H1 (cell line): Measurements from ENCODE around the gene MSANTD3.

Experiments used
- CEBPB ChIP-seq: IDR thresholded peaks from 2 replicates; pipeline ENCODE4 v1.6.1; 2012; ENCODE audit warnings: low read depth, low read length
- EZH2 ChIP-seq: fragments of 200-600 bp; sonication (generic); IDR thresholded peaks from 2 replicates; pipeline ENCODE4 v1.7.1; 2012; ENCODE audit warnings: low read depth, mild to moderate bottlenecking, moderate library complexity, low read length, inconsistent platforms; ENCODE audit not compliant: severe bottlenecking
- TF ChIP-seq, protein P1 (sequence below), 3 experiments: IDR thresholded peaks; 1 replicate in 2 of 3; 2 replicates in 1 of 3; pipeline versions ENCODE4 v1.5.1 to v1.6.1; 2011; ENCODE audit warnings: low read length in 3 of 3, mild to moderate bottlenecking in 3 of 3, inconsistent platforms in 2 of 3, low read depth in 1 of 3, moderate library complexity in 1 of 3; ENCODE audit not compliant: insufficient read depth in 1 of 3; ENCODE audit errors: control extremely low read depth in 1 of 3

- TF ChIP-seq, protein P1, sequence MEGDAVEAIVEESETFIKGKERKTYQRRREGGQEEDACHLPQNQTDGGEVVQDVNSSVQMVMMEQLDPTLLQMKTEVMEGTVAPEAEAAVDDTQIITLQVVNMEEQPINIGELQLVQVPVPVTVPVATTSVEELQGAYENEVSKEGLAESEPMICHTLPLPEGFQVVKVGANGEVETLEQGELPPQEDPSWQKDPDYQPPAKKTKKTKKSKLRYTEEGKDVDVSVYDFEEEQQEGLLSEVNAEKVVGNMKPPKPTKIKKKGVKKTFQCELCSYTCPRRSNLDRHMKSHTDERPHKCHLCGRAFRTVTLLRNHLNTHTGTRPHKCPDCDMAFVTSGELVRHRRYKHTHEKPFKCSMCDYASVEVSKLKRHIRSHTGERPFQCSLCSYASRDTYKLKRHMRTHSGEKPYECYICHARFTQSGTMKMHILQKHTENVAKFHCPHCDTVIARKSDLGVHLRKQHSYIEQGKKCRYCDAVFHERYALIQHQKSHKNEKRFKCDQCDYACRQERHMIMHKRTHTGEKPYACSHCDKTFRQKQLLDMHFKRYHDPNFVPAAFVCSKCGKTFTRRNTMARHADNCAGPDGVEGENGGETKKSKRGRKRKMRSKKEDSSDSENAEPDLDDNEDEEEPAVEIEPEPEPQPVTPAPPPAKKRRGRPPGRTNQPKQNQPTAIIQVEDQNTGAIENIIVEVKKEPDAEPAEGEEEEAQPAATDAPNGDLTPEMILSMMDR (IDR thresholded peaks at IDR 0.05; ENCODE audit: control extremely low read depth in 1 of 3, insufficient read depth in 1 of 3, low read depth in 1 of 3, low read length in 3 of 3) = no peak
- TF ChIP-seq CEBPB (no peak), EZH2 (no peak)
These were observed 41.1 kb downstream of the MSANTD3 start for GRCh38 chr9:100468041-100468440.
